ENCODE data around the gene GMCL2. TPM values are rescaled to one million over a fixed set of nuclear protein-coding genes. Genes with fewer than 3 reads are reported as not detected.
A peak's percentile ranks its signal among the peaks of the same experiment; 100 is the strongest.

The GMCL2 gene
- total RNA-seq, 4 donors from 2014 or later = not detected

- intact Hi-C loops (cut with DNase I) = no loop called here
Measured at GRCh38 chr5:178234121-178234749, 47.1 kb upstream of the GMCL2 start.

DNA sequence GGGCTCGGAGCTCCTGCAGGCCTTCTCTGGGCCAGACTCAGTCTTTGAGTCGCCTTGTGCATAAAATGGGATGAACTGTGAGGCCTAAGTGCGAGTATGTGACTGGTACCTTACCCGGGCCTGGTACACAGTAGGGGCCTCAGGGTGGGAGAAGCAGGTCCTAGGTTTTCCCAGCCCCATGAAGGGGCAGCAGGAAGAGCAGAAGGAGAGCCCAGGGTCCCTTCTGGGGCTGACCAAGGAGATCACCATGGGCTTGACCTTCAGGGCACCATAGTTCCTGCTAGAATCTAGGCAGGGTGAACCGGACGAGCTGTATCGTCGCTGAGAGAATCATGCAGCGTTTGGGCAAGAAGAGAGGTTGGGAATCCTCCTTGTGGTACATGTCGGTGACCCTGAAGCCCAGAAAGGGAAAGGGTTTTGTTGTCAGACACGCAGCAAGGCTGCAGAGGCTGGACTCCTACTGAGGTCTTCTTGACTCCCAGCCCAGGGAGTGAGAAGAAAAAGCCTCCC, 45.8 kb upstream of the GMCL2 start:
- intact Hi-C loops (cut with DNase I) = loop anchor here (2.0 kb wide), 1 partner anchor 28 kb away; the partner anchor contains the start of gene HNRNPAB
- Histone ChIP-seq H3K36me3 (peaks cover 16 to 33% (median 27%) of the 10 kb centered on the region in 4 donors), H3K27me3 (no peaks in the 10 kb centered on the region), H3K9me3 (no peaks in the 10 kb centered on the region), H3K4me3 (peak overlapping the region; percentile 89 to 95 (median 92)), H3K4me1 (peaks cover 32 to 58% (median 43%) of the 10 kb centered on the region in 4 donors), H3K27ac (replicated peaks in 1 of 4) (peak overlapping the region; percentile 94 to 99 (median 97))
- no peak for DNase-seq (ENCODE audit: extremely low spot score)
- TF ChIP-seq POLR2AphosphoS5 (IDR thresholded peaks at IDR 0.05) (no peak), POLR2A (IDR thresholded peaks at IDR 0.05; ENCODE audit: low read depth) (no peak), EP300 (IDR thresholded peaks at IDR 0.05) (no peak)
- TF ChIP-seq, protein P1, sequence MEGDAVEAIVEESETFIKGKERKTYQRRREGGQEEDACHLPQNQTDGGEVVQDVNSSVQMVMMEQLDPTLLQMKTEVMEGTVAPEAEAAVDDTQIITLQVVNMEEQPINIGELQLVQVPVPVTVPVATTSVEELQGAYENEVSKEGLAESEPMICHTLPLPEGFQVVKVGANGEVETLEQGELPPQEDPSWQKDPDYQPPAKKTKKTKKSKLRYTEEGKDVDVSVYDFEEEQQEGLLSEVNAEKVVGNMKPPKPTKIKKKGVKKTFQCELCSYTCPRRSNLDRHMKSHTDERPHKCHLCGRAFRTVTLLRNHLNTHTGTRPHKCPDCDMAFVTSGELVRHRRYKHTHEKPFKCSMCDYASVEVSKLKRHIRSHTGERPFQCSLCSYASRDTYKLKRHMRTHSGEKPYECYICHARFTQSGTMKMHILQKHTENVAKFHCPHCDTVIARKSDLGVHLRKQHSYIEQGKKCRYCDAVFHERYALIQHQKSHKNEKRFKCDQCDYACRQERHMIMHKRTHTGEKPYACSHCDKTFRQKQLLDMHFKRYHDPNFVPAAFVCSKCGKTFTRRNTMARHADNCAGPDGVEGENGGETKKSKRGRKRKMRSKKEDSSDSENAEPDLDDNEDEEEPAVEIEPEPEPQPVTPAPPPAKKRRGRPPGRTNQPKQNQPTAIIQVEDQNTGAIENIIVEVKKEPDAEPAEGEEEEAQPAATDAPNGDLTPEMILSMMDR (IDR thresholded peaks at IDR 0.05) = no peak
- 70% methylated on average over 8 of the region's 11 CpGs for WGBS

More at GRCh38 chr5:178234121-178234749, 47.1 kb upstream of the GMCL2 start:
- Histone ChIP-seq H3K4me3 (no peak overlapping the region), H3K27ac (replicated peaks in 1 of 4) (no peak overlapping the region), H3K27me3 (no peaks in the 10 kb centered on the region), H3K36me3 (peaks cover 6 to 20% (median 14%) of the 10 kb centered on the region in 4 donors), H3K9me3 (no peaks in the 10 kb centered on the region), H3K4me1 (peaks cover 45 to 69% (median 54%) of the 10 kb centered on the region in 4 donors)
- 81% methylated on average over 5 of the region's 7 CpGs for WGBS
- DNase-seq (ENCODE audit: extremely low spot score) = no peak
- TF ChIP-seq, protein P1 (IDR thresholded peaks at IDR 0.05) = no peak
- no peak for TF ChIP-seq POLR2AphosphoS5 (IDR thresholded peaks at IDR 0.05)
- no peak for TF ChIP-seq POLR2A (IDR thresholded peaks at IDR 0.05; ENCODE audit: low read depth)
- no peak for TF ChIP-seq EP300 (IDR thresholded peaks at IDR 0.05)

- peak within 1 kb of the TSS; percentile 94 to 99 (median 97) for H3K27ac ChIP-seq (replicated peaks in 1 of 4)
- WGBS = 0% methylated on average over 6 of the region's 102 CpGs
- TF ChIP-seq, protein P1 (IDR thresholded peaks at IDR 0.05) = peak in 2 of 3 experiments; percentile 1 to 10
- TF ChIP-seq EP300 (IDR thresholded peaks at IDR 0.05) = no peak
- peak; percentile 9 to 60 for TF ChIP-seq POLR2AphosphoS5 (IDR thresholded peaks at IDR 0.05)
- TF ChIP-seq POLR2A (IDR thresholded peaks at IDR 0.05; ENCODE audit: low read depth) = peak; percentile 26
- peak within 1 kb of the TSS; percentile 89 to 95 (median 92) for H3K4me3 ChIP-seq
- no peaks in the 10 kb centered on the region for H3K9me3 ChIP-seq
- H3K4me1 ChIP-seq = peaks cover 31 to 54% (median 41%) of the 10 kb centered on the region in 4 donors
- no peak for DNase-seq (ENCODE audit: extremely low spot score)
- intact Hi-C loops (cut with DNase I) = loop anchor here (2.0 kb wide), 1 partner anchor 28 kb away; the partner anchor contains the start of gene HNRNPAB
- H3K27me3 ChIP-seq = no peaks in the 10 kb centered on the region
- H3K36me3 ChIP-seq = peaks cover 18 to 40% (median 33%) of the 10 kb centered on the region in 4 donors
Measured at GRCh38 chr5:178232124-178232919, 45.2 kb upstream of the GMCL2 start, which contains the start of gene PHYKPL. PHYKPL (minus strand) TSS chr5:178232802; CDS start chr5:178232550, 252 bp downstream.

GRCh38 chr5:178231539-178232123, 44.5 kb upstream of the GMCL2 start:
- H3K4me3 ChIP-seq = peak overlapping the region; percentile 89 to 95 (median 92)
- H3K36me3 ChIP-seq = peaks cover 20 to 47% (median 40%) of the 10 kb centered on the region in 4 donors
- H3K4me1 ChIP-seq = peaks cover 31 to 47% (median 38%) of the 10 kb centered on the region in 4 donors
- peak overlapping the region; percentile 94 to 99 (median 97) for H3K27ac ChIP-seq (replicated peaks in 1 of 4)
- H3K9me3 ChIP-seq = no peaks in the 10 kb centered on the region
- TF ChIP-seq, protein P1 (IDR thresholded peaks at IDR 0.05) = no peak
- TF ChIP-seq POLR2AphosphoS5 (IDR thresholded peaks at IDR 0.05) (no peak), POLR2A (IDR thresholded peaks at IDR 0.05; ENCODE audit: low read depth) (no peak), EP300 (IDR thresholded peaks at IDR 0.05) (no peak)
- intact Hi-C loops (cut with DNase I) = loop anchor here (2.0 kb wide), 1 partner anchor 27 kb away; the partner anchor contains the start of gene HNRNPAB
- H3K27me3 ChIP-seq = no peaks in the 10 kb centered on the region
- no peak for DNase-seq (ENCODE audit: extremely low spot score)
- WGBS = 29% methylated on average over 11 of the region's 21 CpGs
